Measurements from ENCODE around the gene LEAP2. TPM values are rescaled to one million over a fixed set of nuclear protein-coding genes. Genes with fewer than 3 reads are reported as not detected.

LEAP2 gene
- total RNA-seq, 1 donor from 2014 or later: 0.21 TPM

GRCh38 chr5:132895719-132896305 lies 22.3 kb downstream of the LEAP2 start:
- no peak for TF ChIP-seq CTCF (IDR thresholded peaks at IDR 0.05)
- H3K36me3 ChIP-seq: peaks cover 64 to 91% of the 10 kb centered on the region in 2 donors
- intact Hi-C loops (cut with DNase I): no loop called here

GRCh38 chr5:132896685-132897084 lies 23.2 kb downstream of the LEAP2 start:
- peaks cover 0 to 7% of the 10 kb centered on the region in 2 donors for H3K4me1 ChIP-seq
- intact Hi-C loops (cut with DNase I): no loop called here
- DNase-seq (ENCODE audit: low spot score in 2 of 2): no peak
- H3K9me3 ChIP-seq: no peaks in the 10 kb centered on the region
- no peak overlapping the region for H3K4me3 ChIP-seq
- H3K27me3 ChIP-seq: no peaks in the 10 kb centered on the region
- peaks cover 60 to 88% of the 10 kb centered on the region in 2 donors for H3K36me3 ChIP-seq
- no peak for TF ChIP-seq CTCF (IDR thresholded peaks at IDR 0.05)
- H3K27ac ChIP-seq: no peak overlapping the region

More at GRCh38 chr5:132895719-132896305, 22.3 kb downstream of the LEAP2 start:
- no peak overlapping the region for H3K4me3 ChIP-seq
- H3K27ac ChIP-seq: no peak overlapping the region
- DNase-seq (ENCODE audit: low spot score in 2 of 2): no peak
- H3K27me3 ChIP-seq: no peaks in the 10 kb centered on the region
- H3K4me1 ChIP-seq: peaks cover 0 to 7% of the 10 kb centered on the region in 2 donors
- no peaks in the 10 kb centered on the region for H3K9me3 ChIP-seq

GRCh38 chr5:132898094-132898493 lies 24.6 kb downstream of the LEAP2 start:
- no peak for DNase-seq (ENCODE audit: low spot score in 2 of 2)
- Histone ChIP-seq H3K36me3 (peaks cover 64 to 74% of the 10 kb centered on the region in 2 donors), H3K27ac (no peak overlapping the region), H3K4me1 (peaks cover 0 to 7% of the 10 kb centered on the region in 2 donors), H3K9me3 (no peaks in the 10 kb centered on the region), H3K27me3 (no peaks in the 10 kb centered on the region), H3K4me3 (no peak overlapping the region)
- TF ChIP-seq CTCF (IDR thresholded peaks at IDR 0.05): no peak
- intact Hi-C loops (cut with DNase I): no loop called here

GRCh38 chr5:132901036-132901435 lies 27.6 kb downstream of the LEAP2 start:
- H3K9me3 ChIP-seq: no peaks in the 10 kb centered on the region
- H3K4me1 ChIP-seq: peaks cover 0 to 1% of the 10 kb centered on the region in 2 donors
- no peaks in the 10 kb centered on the region for H3K27me3 ChIP-seq
- no peak overlapping the region for H3K4me3 ChIP-seq
- TF ChIP-seq CTCF (IDR thresholded peaks at IDR 0.05): no peak
- no peak overlapping the region for H3K27ac ChIP-seq
- intact Hi-C loops (cut with DNase I): no loop called here
- DNase-seq (ENCODE audit: low spot score in 2 of 2): no peak
- peaks cover 49 to 56% of the 10 kb centered on the region in 2 donors for H3K36me3 ChIP-seq

- H3K36me3 ChIP-seq: peaks cover 42 to 49% of the 10 kb centered on the region in 2 donors
- no peaks in the 10 kb centered on the region for H3K27me3 ChIP-seq
- intact Hi-C loops (cut with DNase I): no loop called here
- H3K9me3 ChIP-seq: no peaks in the 10 kb centered on the region
- no peak for TF ChIP-seq CTCF (IDR thresholded peaks at IDR 0.05)
- H3K4me1 ChIP-seq: no peaks in the 10 kb centered on the region
- H3K4me3 ChIP-seq: no peak overlapping the region
- no peak overlapping the region for H3K27ac ChIP-seq
- no peak for DNase-seq (ENCODE audit: low spot score in 2 of 2)
Measured at GRCh38 chr5:132901730-132902129, 28.3 kb downstream of the LEAP2 start.

- no peaks in the 10 kb centered on the region for H3K27me3 ChIP-seq
- intact Hi-C loops (cut with DNase I): no loop called here
- TF ChIP-seq CTCF (IDR thresholded peaks at IDR 0.05): no peak
- no peak overlapping the region for H3K4me3 ChIP-seq
- no peak overlapping the region for H3K27ac ChIP-seq
- H3K9me3 ChIP-seq: no peaks in the 10 kb centered on the region
- no peaks in the 10 kb centered on the region for H3K4me1 ChIP-seq
- DNase-seq (ENCODE audit: low spot score in 2 of 2): no peak
- peaks cover 25 to 26% of the 10 kb centered on the region in 2 donors for H3K36me3 ChIP-seq
Measured at GRCh38 chr5:132905938-132906337, 32.5 kb downstream of the LEAP2 start.
